PC-3 (cell line): ENCODE results near the gene PAWR. TPM values are rescaled to one million over a fixed set of nuclear protein-coding genes. Genes with fewer than 3 reads are reported as not detected.

Source experiments
- ATAC-seq: fragments of 200-7000 bp; cut with Tn5 transposase; 2 replicates; pipeline ENCODE4 v1.9.1; 2020; ENCODE audit warnings: mild to moderate bottlenecking, moderate library complexity
- BruUV-seq: library from RNA; stranded (reverse); fragments of 400-500 nt; replicated peaks from 2 replicates; lab custom pipeline; 2021; lab: Mats Ljungman, UMichigan
- CTCF ChIA-PET: fragments of 300-600 bp; sonication (Branson Sonifier 250); formaldehyde crosslinking; loops from one replicate; lab custom pipeline; 2022; ENCODE audit warnings: antibody characterized with exemption; lab: Charles Lee
- POLR2A ChIA-PET: fragments of 300-600 bp; sonication (Branson Sonifier 250); formaldehyde crosslinking; loops from one replicate; lab custom pipeline; 2022; ENCODE audit warnings: antibody characterized with exemption; ENCODE audit not compliant: unreplicated experiment; lab: Charles Lee
- DNase-seq: peaks from one replicate; pipeline ENCODE4 v3.0.0-alpha.2; 2015
- H2AFZ ChIP-seq: fragments of 300-600 bp; sonication (generic); 2 replicates; pipeline ENCODE4 v1.6.0; 2016; ENCODE audit warnings: antibody characterized with exemption, low read length
- H3F3A ChIP-seq: fragments of 300-600 bp; sonication (generic); one replicate; pipeline ENCODE4 v1.6.0; 2017; ENCODE audit warnings: antibody characterized with exemption, low read length, control low read depth, mild to moderate bottlenecking; ENCODE audit not compliant: unreplicated experiment
- H3K27ac ChIP-seq: fragments of 300-600 bp; sonication (generic); 2 replicates; pipeline ENCODE4 v1.5.1; 2016; ENCODE audit warnings: mild to moderate bottlenecking, low read length
- H3K27me3 ChIP-seq: fragments of 300-600 bp; sonication (generic); 2 replicates; pipeline ENCODE4 v1.6.1; 2016; ENCODE audit warnings: low read length, mixed read lengths
- H3K36me3 ChIP-seq: fragments of 300-600 bp; sonication (generic); 2 replicates; pipeline ENCODE4 v1.6.1; 2016; ENCODE audit warnings: low read depth, mixed run types, low read length, mixed read lengths
- H3K4me1 ChIP-seq: fragments of 300-600 bp; sonication (generic); 2 replicates; pipeline ENCODE4 v1.5.1; 2016; ENCODE audit warnings: low read length; ENCODE audit not compliant: insufficient read depth
- H3K4me2 ChIP-seq: fragments of 300-600 bp; sonication (generic); 2 replicates; pipeline ENCODE4 v1.6.0; 2016; ENCODE audit warnings: low read length
- H3K4me3 ChIP-seq: fragments of 300-600 bp; sonication (generic); 2 replicates; pipeline ENCODE4 v1.5.1; 2016; ENCODE audit warnings: mild to moderate bottlenecking, low read length, mixed read lengths
- H3K79me2 ChIP-seq: fragments of 300-600 bp; sonication (generic); 2 replicates; pipeline ENCODE4 v1.6.1; 2017; ENCODE audit warnings: low read length, mixed read lengths
- H3K9ac ChIP-seq: fragments of 300-600 bp; sonication (generic); 2 replicates; pipeline ENCODE4 v1.6.0; 2016; ENCODE audit warnings: mild to moderate bottlenecking, low read length
- H3K9me2 ChIP-seq: fragments of 300-600 bp; sonication (generic); replicated peaks from 2 replicates; pipeline ENCODE4 v1.6.1; 2016; ENCODE audit warnings: mixed run types, low read length, mixed read lengths
- H3K9me3 ChIP-seq: fragments of 300-600 bp; sonication (generic); 2 replicates; pipeline ENCODE4 v1.6.1; 2016; ENCODE audit warnings: low read length, mixed read lengths
- H4K20me1 ChIP-seq: fragments of 300-600 bp; sonication (generic); 2 replicates; pipeline ENCODE4 v1.6.1; 2016; ENCODE audit warnings: low read length, mixed read lengths
- EZH2 ChIP-seq: fragments of 300-600 bp; sonication (generic); IDR thresholded peaks from one replicate; pipeline ENCODE4 v1.6.1; 2017; ENCODE audit warnings: antibody characterized with exemption, mild to moderate bottlenecking, low read length; ENCODE audit not compliant: unreplicated experiment
- EZH2phosphoT487 ChIP-seq: fragments of 300-600 bp; sonication (generic); IDR thresholded peaks from 2 replicates; pipeline ENCODE4 v1.6.1; 2018; ENCODE audit warnings: mild to moderate bottlenecking, antibody characterized with exemption, low read length, borderline replicate concordance
- intact Hi-C: fragments of 100-400 bp; cut with micrococcal nuclease; formaldehyde crosslinking; loops from 2 replicates; pipeline ENCODE4 v1.9.0; 2023
- total RNA-seq: library from RNA; depleted of rRNA; stranded (reverse); fragments of >200 nt; gene quantifications from 2 replicates; pipeline ENCODE4 v1.2.3, GENCODE V29; 2014; rRNA removed

The PAWR gene
- total RNA-seq, 1 experiment from 2014 or later = 141 TPM

- no peak for ATAC-seq
- no peak overlapping the region for H3K27ac ChIP-seq
- CTCF ChIA-PET = no interaction called here
These were observed 155.0 kb downstream of the PAWR start for GRCh38 chr12:79535751-79536150.

More at GRCh38 chr12:79535751-79536150, 155.0 kb downstream of the PAWR start:
- Histone ChIP-seq H3F3A (no peaks in the 10 kb centered on the region), H3K9ac (no peak overlapping the region), H3K4me1 (peaks cover 35% of the 10 kb centered on the region), H3K79me2 (no peaks in the 10 kb centered on the region), H4K20me1 (no peaks in the 10 kb centered on the region), H2AFZ (no peak overlapping the region), H3K4me2 (no peak overlapping the region), H3K4me3 (no peak overlapping the region), H3K9me3 (no peaks in the 10 kb centered on the region), H3K36me3 (no peaks in the 10 kb centered on the region), H3K27me3 (no peaks in the 10 kb centered on the region), H3K9me2 (no peaks in the 10 kb centered on the region)
- POLR2A ChIA-PET = no interaction called here
- TF ChIP-seq EZH2phosphoT487 (no peak), EZH2 (no peak)
- DNase-seq = no peak
- no TSS peak for BruUV-seq
- intact Hi-C loops = no loop called here

Other genes starting within 250 kb of the PAWR start
- 43.2 and 67.5 TPM in 2 replicates for gene PPP1R12A, start 244.1 kb upstream of the PAWR start, total RNA-seq